ENCODE data around the gene ZNF740.

The ZNF740 gene

DNA sequence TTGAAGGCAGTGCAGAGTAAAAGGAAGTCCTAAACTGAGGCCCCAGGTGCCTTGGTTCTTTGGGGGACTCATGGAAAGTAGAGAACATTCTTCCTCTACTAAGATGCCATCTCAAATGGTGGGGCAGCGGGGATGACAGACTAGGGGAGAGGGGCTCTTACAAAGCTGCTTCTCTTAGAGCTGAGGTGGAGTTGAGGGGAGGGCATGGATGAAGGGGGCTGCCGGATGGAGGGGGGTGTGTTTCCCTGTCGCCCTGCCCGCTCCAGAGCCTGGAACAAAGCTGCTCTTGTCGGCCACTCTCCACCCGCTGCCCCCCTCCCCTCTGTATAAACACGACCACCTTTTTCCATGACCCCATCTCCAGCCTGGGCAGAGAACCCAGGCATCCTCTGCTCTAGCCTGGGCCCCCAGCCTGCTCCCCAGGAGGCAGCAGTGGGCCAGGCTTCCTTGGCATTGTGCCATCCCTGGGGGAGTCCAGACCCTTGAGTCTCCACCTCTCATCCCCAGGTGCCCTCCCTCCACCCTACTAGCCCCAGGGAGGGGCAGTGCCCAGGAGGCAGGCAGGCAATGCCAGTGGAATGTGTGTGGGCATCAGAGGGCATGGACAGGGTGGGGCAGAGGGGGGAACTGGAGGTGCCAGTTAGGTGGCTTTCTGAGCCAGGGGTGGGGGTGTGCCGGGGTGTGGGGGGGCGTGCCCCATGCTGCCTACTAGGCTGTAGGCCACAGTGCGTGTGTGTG lies 49.8 kb downstream of the ZNF740 start:
- DNase-seq = no peak

DNA sequence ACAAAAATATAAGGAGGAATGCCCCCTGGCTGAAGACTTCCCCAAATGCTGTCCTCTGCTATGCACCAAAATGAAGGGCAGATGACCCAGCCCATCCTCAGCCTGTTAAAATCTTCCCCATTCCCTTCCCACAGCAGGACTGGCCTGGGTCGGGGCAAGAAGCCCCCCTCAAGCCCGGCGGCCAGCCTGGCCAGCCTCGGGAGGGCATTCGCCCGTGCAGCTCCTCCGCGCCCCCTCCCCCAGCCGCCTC lies 51.1 kb downstream of the ZNF740 start:
- no peak for DNase-seq

DNA sequence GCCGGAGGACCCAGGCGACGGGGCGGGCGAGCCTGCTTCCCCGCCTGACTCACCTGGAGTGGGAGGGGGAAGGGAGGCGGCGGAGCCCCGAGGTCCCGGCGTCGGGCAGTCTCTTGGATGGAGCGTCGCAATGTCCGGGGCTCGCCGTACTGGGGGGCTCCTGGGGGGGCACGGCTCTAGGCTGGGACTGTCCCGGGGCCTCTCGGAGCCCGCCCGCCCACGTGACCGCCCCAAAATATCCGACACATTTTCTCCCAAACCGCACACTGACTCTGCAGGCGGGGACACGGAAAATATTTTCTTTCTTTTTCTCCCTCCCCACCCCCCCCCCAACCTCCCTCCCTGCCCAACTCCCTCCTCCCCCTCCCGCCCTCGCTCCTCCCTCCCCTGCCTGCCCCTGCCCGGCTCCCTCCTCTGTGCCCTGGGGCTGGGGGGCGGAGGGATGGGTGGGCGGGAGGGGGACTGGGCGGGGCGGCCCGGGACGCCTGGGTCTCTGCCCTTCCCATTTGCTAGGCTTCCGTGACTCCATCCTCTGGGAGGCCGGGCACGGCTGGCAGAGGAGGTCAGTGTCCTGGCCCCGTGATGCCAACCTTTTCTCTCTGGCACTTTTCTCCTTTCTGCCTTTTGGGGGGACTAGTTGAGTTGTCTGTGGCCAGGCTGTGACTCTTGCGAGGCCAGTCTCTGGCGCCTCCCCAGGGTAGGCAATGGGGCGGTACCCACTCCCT lies 51.6 kb downstream of the ZNF740 start, which contains the start of gene RARG:
Gene RARG, minus strand, starts transcription at position 289 of the 725 bp plus-strand sequence. CDS start 4,664 bp downstream, outside the sequence.
- DNase-seq = peak; percentile 55

DNA sequence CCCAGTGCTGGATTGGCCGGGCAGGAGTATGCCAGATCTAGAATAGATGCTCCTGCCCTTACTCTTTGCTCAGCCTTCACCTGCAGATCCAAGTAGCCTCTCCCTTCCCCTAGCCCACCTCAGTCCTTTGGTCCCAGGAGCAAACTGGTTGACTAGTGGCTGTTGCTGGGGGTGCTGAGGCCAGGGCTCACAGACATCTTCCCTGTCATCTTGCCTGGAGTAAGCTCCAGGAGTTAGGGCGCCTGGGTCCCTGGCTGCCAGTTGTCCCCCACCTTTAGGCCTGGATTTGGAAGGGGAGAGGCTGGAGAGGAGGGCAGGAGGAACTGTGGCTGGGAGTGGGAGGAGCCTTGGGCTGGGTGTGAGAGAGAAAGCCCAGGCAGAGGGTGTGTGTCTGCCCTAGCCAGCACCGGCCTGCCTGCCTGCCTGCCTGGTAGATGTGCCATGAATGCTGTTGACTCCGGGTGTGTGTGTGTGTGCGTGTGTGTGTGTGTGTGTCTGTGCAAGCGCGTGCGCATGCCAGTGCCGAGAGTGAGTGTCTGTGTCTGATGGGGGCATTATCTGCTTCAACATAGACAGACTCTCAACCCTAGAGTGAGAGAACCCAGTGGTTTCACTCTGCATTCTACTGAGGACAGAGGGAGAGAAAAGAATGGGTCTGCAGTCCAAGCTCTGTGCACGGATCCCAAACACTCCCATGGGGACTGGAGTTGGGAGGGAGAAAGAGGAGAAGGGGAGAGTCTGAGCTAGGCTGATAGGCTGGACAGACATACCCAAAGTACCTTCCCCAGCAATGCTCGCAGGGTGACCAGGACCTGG lies 52.3 kb downstream of the ZNF740 start:
- DNase-seq = no peak

DNA sequence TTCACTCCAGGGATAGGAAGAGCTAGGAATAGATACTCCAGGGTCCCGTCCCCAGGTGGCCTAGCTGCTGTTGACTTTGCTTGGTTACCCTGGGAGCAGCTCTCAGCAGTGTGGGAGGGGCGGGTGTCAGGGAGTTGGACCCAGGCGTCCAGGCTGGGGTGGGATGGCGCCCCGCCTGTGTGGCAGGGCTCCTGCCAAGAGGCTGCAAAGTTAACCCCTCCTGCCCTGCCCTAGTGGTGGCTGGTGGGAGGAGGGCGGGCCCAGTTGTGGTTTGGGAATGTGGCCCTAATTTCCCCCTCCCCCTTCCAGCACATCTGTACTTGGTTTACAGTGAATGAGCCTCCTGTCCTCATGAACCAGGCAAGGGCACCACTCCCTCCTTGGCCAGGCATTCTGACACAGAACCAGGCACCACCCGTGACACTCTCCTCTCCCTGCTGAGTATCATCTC lies 53.2 kb downstream of the ZNF740 start:
- DNase-seq = no peak

DNA sequence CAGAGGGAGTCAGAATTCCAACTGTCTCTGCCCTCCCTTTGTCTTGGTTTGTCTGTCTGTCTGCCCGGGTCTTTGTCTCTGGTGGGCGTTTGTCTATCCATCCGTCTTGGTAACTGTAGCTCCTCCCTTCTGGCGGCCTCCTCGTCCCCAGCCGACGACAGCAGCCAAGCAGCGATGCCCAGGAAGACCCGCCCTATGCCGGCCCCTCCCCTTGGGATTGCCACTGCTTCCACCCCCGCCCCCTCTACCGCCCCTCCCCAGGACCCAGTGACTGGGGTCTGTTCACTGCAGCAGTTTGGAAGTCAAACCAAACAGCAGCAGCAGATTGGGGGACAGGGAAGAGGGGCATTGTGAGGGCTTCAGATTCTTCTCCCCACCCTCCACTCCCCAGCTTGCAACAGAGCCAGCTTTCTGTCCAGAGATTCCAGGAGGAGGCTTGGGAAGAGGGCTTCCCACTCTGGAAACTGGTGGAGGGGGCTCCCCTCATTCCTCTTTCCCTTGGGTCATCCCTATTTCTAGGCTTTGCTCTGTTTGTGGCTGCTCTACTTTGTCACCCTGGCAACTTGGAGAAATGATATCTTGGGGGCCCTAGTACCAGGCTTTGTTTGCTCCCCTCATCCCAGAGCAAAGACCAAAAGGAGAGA lies 53.9 kb downstream of the ZNF740 start:
- DNase-seq = no peak

DNA sequence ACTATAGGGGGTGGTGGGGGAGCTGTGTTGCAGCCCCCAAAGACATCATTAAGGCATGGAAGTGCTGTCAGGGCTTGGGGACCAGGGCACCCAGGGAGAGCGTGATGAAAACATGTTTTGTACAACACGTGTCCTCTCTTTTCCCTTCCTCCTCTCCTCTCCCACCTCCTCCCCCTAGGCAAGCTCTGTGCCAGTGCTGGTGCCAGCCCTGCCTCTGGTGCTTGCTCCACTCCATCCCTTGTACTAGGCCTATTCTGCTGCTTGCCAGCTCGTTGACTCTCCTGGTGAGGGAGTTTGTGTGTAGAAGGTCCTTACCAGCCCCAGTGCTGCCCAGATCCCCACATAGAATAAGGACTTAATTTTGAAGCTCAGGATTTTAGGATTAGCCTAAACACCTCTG lies 54.6 kb downstream of the ZNF740 start:
- DNase-seq = no peak

DNA sequence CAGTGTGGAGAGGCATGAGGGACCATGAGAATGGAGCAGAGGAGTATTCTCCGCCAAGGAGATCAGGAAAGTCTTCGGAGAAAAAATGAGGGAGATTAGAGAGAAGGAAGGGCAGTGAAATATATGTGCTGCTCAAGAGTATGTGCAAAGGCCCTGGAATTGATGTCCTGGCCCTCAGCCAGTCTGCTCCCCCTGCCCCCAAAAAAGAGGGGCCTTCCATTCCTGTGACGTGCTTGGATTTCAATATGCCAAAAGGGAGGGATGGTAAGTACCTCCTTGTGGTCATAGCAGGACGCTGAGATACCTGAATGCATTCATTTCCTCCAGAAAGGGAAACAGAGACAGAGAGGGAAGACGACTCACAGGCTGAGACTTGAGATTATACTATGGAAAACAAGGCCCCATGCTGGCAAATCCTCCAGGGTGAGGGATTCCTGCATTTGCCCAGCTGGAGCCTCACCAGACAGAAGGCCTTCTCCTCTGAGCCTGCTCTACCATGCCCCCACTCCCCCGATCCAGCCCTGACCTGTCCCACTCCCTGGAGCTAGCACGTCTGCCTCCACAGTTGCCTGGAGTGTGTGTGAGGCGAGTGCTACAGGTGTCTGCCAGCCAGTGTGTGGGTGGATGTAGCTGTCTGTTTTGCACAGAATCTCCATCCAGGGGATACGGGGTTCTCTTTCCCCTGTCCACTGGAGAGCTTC lies 55.4 kb downstream of the ZNF740 start:
- DNase-seq = no peak

DNA sequence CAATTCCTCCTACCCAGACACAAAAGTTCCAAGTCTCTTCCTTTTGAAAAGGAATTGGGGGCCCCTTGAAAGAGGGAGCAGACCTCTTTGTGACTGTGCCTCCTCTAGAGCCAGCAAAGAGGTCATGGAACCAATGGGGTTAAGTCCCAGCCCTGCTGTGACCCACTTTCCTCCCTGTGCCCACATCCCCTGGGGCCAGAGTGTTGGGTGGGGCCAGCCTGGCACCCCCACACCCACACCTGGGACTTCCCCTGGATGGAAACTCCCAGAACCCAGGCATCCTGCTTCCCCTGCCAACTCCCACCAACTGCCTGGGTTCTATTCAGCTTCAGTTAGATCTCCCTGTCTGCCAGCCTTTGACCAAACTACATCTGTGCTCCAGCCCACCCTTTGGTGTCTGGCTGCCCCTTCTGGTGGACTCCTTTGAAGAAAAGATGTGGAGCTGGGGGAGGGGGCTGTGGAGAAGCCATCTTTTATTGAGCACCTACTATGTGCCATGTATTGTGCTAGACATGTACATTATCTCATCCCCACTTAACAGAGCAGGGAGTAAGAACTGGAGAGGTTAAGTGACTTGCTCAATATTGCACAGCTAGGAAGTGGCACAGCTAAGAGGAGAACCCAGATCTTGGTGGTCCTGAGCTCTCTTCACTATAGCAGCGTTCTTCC lies 56.1 kb downstream of the ZNF740 start:
- DNase-seq = peak; percentile 59

DNA sequence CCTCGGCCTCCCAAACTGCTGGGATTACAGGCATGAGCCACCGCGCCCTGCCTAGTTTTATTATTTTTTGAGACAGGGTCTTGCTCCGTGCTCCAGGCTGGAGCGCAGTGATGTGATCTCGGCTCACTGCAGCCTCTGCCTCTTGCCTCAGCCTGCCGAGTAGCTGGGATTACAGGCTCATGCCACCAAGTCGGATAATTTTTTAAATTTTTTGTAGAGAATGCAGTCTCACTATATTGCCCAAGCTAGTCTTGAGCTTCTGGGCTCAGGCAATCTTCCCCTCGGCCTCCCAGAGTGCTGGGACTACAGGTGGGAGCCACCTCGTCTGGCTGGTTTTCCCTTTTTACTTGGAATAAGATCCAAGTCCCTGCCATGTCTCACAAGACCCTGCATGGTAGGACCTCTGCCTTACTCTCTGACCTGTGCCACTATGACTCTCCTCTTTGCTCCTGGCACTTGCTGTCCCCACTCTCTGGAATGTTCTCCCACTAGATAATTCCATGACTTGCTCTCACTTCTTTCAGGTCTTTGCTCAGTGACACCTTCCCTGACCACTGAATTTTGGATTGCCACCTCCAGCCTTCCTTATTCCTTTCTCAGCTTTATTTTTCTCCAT lies 59.2 kb downstream of the ZNF740 start:
- no peak for DNase-seq

DNA sequence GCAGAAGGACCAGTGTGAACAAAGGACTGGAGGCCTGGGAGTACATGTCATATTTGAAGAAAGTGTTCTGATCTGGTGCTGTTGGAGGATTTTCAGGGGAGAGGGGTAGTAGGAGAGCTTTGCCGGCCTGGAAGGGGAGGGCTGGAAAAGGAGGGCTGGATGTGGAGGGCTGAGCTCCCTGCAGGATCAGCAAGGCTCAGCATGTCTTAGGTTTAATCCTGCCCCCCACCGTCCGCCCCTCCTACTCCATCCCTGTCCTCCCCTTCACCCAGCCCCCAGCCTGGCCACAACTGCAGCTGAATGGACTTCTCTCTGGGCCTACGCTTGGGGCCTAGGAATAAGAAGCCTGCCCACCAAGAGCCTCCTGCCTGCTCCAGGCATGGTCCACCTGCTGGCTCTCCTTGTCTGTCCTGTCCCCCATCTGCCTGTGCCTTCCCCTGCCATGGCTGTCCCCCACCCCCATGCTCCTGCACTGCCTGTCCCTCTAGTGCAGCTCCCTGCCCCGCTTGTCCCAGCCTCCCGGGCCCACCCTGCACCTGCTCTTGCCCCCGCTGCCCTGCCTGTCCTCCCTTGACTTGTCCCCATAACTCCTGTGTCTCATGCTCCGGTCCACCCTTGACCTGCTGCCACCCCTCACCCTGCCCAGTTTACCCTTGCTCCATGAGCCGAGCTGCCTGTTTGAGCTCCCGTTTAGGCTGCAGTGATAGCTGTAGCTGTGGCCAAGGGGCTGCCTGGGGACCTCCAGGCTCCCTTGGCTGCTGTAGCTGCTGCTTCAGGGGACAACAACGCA lies 61.3 kb downstream of the ZNF740 start:
- no peak for DNase-seq

DNA sequence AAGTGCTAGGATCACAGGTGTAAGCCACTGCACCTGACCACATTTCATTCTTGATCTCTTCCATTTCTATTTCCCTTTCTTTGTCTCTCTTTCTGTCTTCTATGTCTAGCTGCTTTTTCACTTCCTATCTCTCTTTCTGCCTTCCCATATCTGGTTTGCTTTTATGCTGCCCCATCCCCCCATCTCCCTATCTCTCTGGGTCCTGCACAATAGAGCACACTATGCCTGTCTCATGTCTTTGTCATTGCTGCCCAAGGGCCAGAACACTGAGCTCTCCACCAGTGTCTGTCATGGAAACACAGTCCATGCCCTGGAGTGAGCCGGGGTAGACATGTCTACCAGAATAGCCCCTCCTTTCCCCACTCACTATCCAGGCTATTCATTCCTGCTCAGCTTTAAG lies 63.8 kb downstream of the ZNF740 start:
- no peak for DNase-seq
